NCI-H2107 treated with DMSO at 0.1 percent for 48 hours (cell line): Measurements from ENCODE around the gene STX2.
"Not testable (repeated sequence)": the region's sequence is repeated elsewhere in the genome, so short reads cannot be mapped to it uniquely, and the experiment has no call there.

ENCODE experiments used
- DNase-seq: peaks from one replicate; lab custom pipeline; 2025; ENCODE audit not compliant: unreplicated experiment; lab: John Stamatoyannopoulos, UW

The STX2 gene

GRCh38 chr12:130803702-130804101 lies 35.3 kb downstream of the STX2 start:
- DNase-seq, result no peak

GRCh38 chr12:130800312-130800711 lies 38.7 kb downstream of the STX2 start:
- DNase-seq, result no peak

GRCh38 chr12:130799051-130799450 lies 40.0 kb downstream of the STX2 start:
- DNase-seq, result no peak

- DNase-seq, result no peak
Measured at GRCh38 chr12:130796985-130797686, 41.9 kb downstream of the STX2 start.

- no peak for DNase-seq
Measured at GRCh38 chr12:130795906-130796305, 43.1 kb downstream of the STX2 start.

GRCh38 chr12:130793554-130793849 lies 45.5 kb downstream of the STX2 start:
- DNase-seq, result no peak

GRCh38 chr12:130792821-130793553 lies 46.1 kb downstream of the STX2 start:
- DNase-seq, result peak; percentile 2

- no peak for DNase-seq
Measured at GRCh38 chr12:130791629-130792028, 47.4 kb downstream of the STX2 start.

- DNase-seq, result no peak
Measured at GRCh38 chr12:130788515-130788914, 50.5 kb downstream of the STX2 start.

- no peak for DNase-seq
Measured at GRCh38 chr12:130787445-130788410, 51.3 kb downstream of the STX2 start.

- DNase-seq, result no peak
Measured at GRCh38 chr12:130787041-130787440, 52.0 kb downstream of the STX2 start.

GRCh38 chr12:130783110-130783715 lies 55.8 kb downstream of the STX2 start:
- no peak for DNase-seq

- not testable (repeated sequence) for DNase-seq
Measured at GRCh38 chr12:130782245-130782644, 56.8 kb downstream of the STX2 start.

GRCh38 chr12:130780880-130781575 lies 58.0 kb downstream of the STX2 start:
- DNase-seq, result no peak

- DNase-seq, result no peak
Measured at GRCh38 chr12:130780325-130780724, 58.7 kb downstream of the STX2 start.

GRCh38 chr12:130778776-130779175 lies 60.3 kb downstream of the STX2 start:
- no peak for DNase-seq

GRCh38 chr12:130776857-130777339 lies 62.2 kb downstream of the STX2 start:
- no peak for DNase-seq

GRCh38 chr12:130775953-130776856 lies 62.8 kb downstream of the STX2 start:
- no peak for DNase-seq

GRCh38 chr12:130770413-130771028 lies 68.5 kb downstream of the STX2 start:
- no peak for DNase-seq
